HEK293 (cell line): ENCODE results near the gene OCSTAMP.

Experiments used
- CTCF ChIA-PET: fragments of 350-600 bp; formaldehyde crosslinking; extraction: SDS; loops from one replicate; lab custom pipeline; 2021; ENCODE audit warnings: antibody characterized with exemption; lab: Yijun Ruan, JAX
- POLR2A ChIA-PET: fragments of 300-600 bp; formaldehyde crosslinking; extraction: SDS; loops from one replicate; lab custom pipeline; 2020; ENCODE audit warnings: antibody characterized with exemption, inconsistent platforms; lab: Yijun Ruan, JAX
- H3K27ac ChIP-seq: fragments of 200-500 bp; sonication (Bioruptor generic); 2 replicates; pipeline ENCODE4 v1.5.1; 2014; ENCODE audit warnings: low read depth, low read length, control low read depth, inconsistent platforms; ENCODE audit errors: extremely low read depth
- H3K36me3 ChIP-seq, 2 experiments: fragments of 200-500 bp in 1 of 2; sonication (Bioruptor generic) in 1 of 2; 1 replicate in 1 of 2; 2 replicates in 1 of 2; pipeline ENCODE4 v1.5.1; 2014 to 2017; ENCODE audit warnings: inconsistent platforms in 2 of 2, low read length in 2 of 2; ENCODE audit not compliant: control insufficient read depth in 2 of 2, insufficient read depth in 1 of 2
- H3K4me1 ChIP-seq: fragments of 200-500 bp; sonication (Bioruptor generic); 2 replicates; pipeline ENCODE4 v1.5.1; 2014; ENCODE audit warnings: mild to moderate bottlenecking, low read length, inconsistent platforms; ENCODE audit not compliant: control insufficient read depth, insufficient read depth
- H3K4me3 ChIP-seq: 2 replicates; pipeline ENCODE4 v1.5.1; 2011; ENCODE audit warnings: low read depth, mild to moderate bottlenecking, control low read depth, low read length, moderate library complexity
- H3K9me3 ChIP-seq: fragments of 200-500 bp; sonication (Bioruptor generic); 2 replicates; pipeline ENCODE4 v1.5.1; 2014; ENCODE audit warnings: low read depth, low read length, inconsistent platforms; ENCODE audit not compliant: control insufficient read depth, insufficient read depth
- EGR2 ChIP-seq: fragments of 450-650 bp; formaldehyde crosslinking; IDR thresholded peaks from 2 replicates; pipeline ENCODE4 v1.5.1; 2016; ENCODE audit warnings: low read depth, missing biosample characterization, missing genetic modification characterization
- FEZF1 ChIP-seq: fragments of 450-650 bp; formaldehyde crosslinking; IDR thresholded peaks from 2 replicates; pipeline ENCODE4 v1.5.1; 2016; ENCODE audit warnings: missing biosample characterization, missing genetic modification characterization
- GLI4 ChIP-seq: fragments of 450-650 bp; formaldehyde crosslinking; IDR thresholded peaks from 2 replicates; pipeline ENCODE4 v1.5.1; 2016; ENCODE audit warnings: missing biosample characterization, missing genetic modification characterization
- HOXC10 ChIP-seq: sonication (generic); formaldehyde crosslinking; IDR thresholded peaks from 2 replicates; pipeline ENCODE4 v1.8.1; 2023; ENCODE audit warnings: mild to moderate bottlenecking, missing genetic modification reagents
- KLF9 ChIP-seq: fragments of 450-650 bp; formaldehyde crosslinking; IDR thresholded peaks from 2 replicates; pipeline ENCODE4 v1.5.1; 2016; ENCODE audit warnings: missing biosample characterization, missing genetic modification characterization, low read depth
- SP7 ChIP-seq: fragments of 450-650 bp; formaldehyde crosslinking; IDR thresholded peaks from 2 replicates; pipeline ENCODE4 v1.5.1; 2016; ENCODE audit warnings: missing biosample characterization, missing genetic modification characterization
- ZBTB21 ChIP-seq: fragments of 450-650 bp; formaldehyde crosslinking; IDR thresholded peaks from 2 replicates; pipeline ENCODE4 v1.5.1; 2017; ENCODE audit warnings: missing biosample characterization, missing genetic modification characterization
- ZNF112 ChIP-seq: fragments of 450-650 bp; formaldehyde crosslinking; IDR thresholded peaks from 2 replicates; pipeline ENCODE4 v1.5.0; 2017; ENCODE audit warnings: missing biosample characterization, missing genetic modification characterization
- ZNF175 ChIP-seq: fragments of 450-650 bp; formaldehyde crosslinking; IDR thresholded peaks from 2 replicates; pipeline ENCODE4 v1.5.1; 2016; ENCODE audit warnings: missing biosample characterization, missing genetic modification characterization
- ZNF19 ChIP-seq: fragments of 450-650 bp; formaldehyde crosslinking; IDR thresholded peaks from 2 replicates; pipeline ENCODE4; 2016; ENCODE audit warnings: missing biosample characterization, missing genetic modification characterization, low read depth
- ZNF248 ChIP-seq: fragments of 450-650 bp; formaldehyde crosslinking; IDR thresholded peaks from 2 replicates; pipeline ENCODE4 v1.5.1; 2017; ENCODE audit warnings: missing biosample characterization, missing genetic modification characterization
- ZNF266 ChIP-seq: fragments of 450-650 bp; formaldehyde crosslinking; IDR thresholded peaks from 2 replicates; pipeline ENCODE4 v1.5.1; 2016; ENCODE audit warnings: missing biosample characterization, missing genetic modification characterization, low read depth
- ZNF37A ChIP-seq: fragments of 450-650 bp; IDR thresholded peaks from 2 replicates; pipeline ENCODE4 v1.5.1; 2018; ENCODE audit warnings: missing biosample characterization, missing genetic modification characterization
- ZNF394 ChIP-seq: fragments of 450-650 bp; formaldehyde crosslinking; IDR thresholded peaks from 2 replicates; pipeline ENCODE4 v1.5.1; 2016; ENCODE audit warnings: missing biosample characterization, missing genetic modification characterization, mild to moderate bottlenecking, moderate library complexity, borderline replicate concordance
- ZNF426 ChIP-seq: fragments of 450-650 bp; formaldehyde crosslinking; IDR thresholded peaks from 2 replicates; pipeline ENCODE4 v1.5.1; 2017; ENCODE audit warnings: missing biosample characterization, missing genetic modification characterization, mild to moderate bottlenecking, inconsistent platforms, moderate library complexity
- ZNF560 ChIP-seq: fragments of 450-650 bp; formaldehyde crosslinking; IDR thresholded peaks from 2 replicates; pipeline ENCODE4 v1.5.1; 2017; ENCODE audit warnings: missing biosample characterization, missing genetic modification characterization, borderline replicate concordance
- ZNF610 ChIP-seq: fragments of 450-650 bp; formaldehyde crosslinking; IDR thresholded peaks from 2 replicates; pipeline ENCODE4 v1.5.1; 2016; ENCODE audit warnings: missing biosample characterization, missing genetic modification characterization, borderline replicate concordance
- ZNF626 ChIP-seq: fragments of 450-650 bp; sonication (Bioruptor Pico); formaldehyde crosslinking; IDR thresholded peaks from 2 replicates; pipeline ENCODE4 v1.5.1; 2018; ENCODE audit warnings: missing biosample characterization, missing genetic modification characterization, inconsistent platforms
- ZNF792 ChIP-seq: fragments of 450-650 bp; formaldehyde crosslinking; IDR thresholded peaks from 2 replicates; pipeline ENCODE4 v1.5.1; 2016; ENCODE audit warnings: missing biosample characterization, missing genetic modification characterization
- ZSCAN16 ChIP-seq: fragments of 450-650 bp; formaldehyde crosslinking; IDR thresholded peaks from 2 replicates; pipeline ENCODE4 v1.5.1; 2016; ENCODE audit warnings: missing biosample characterization, missing genetic modification characterization
- ZSCAN4 ChIP-seq: fragments of 450-650 bp; formaldehyde crosslinking; IDR thresholded peaks from 2 replicates; pipeline ENCODE4 v1.5.1; 2017; ENCODE audit warnings: missing biosample characterization, missing genetic modification characterization
- TF ChIP-seq, protein P1 (sequence below): fragments of 450-650 bp; formaldehyde crosslinking; IDR thresholded peaks from 2 replicates; pipeline ENCODE4 v1.5.1; 2016; ENCODE audit warnings: missing biosample characterization, missing genetic modification characterization
- TF ChIP-seq, protein P2 (sequence below): fragments of 450-650 bp; formaldehyde crosslinking; IDR thresholded peaks from 2 replicates; pipeline ENCODE4 v1.5.1; 2016; ENCODE audit warnings: missing biosample characterization, missing genetic modification characterization
- TF ChIP-seq, protein P3 (sequence below): fragments of 450-650 bp; formaldehyde crosslinking; IDR thresholded peaks from 2 replicates; pipeline ENCODE4 v1.5.1; 2016; ENCODE audit warnings: missing biosample characterization, missing genetic modification characterization

The OCSTAMP gene

DNA sequence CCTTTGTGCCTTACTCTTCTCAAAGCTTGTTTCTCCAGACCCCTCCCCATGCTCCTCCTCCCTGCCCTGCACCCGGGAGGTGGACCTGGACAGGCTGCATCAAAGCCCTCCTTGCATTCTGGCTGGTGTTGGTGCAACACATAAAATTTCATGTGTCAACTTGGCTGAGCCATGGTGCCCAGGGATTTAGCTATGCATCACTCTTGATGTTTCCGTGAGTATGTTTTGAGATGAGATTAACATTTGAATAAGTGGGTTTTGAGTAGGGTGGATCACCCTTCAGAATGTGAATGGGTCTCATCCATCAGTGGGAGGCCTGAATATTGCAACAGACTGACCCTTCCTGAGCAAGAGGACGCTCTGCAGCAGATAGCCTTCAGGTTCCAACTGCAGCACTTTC lies 4.4 kb upstream of the OCSTAMP start:
- CTCF ChIA-PET, result no interaction called here
- TF ChIP-seq ZNF37A (tag by site-specific recombination), result no peak
- no peak for TF ChIP-seq ZNF792
- TF ChIP-seq ZNF626, result no peak
- TF ChIP-seq ZSCAN16 (tag by site-specific recombination), result no peak
- TF ChIP-seq ZNF426 (tag by site-specific recombination), result no peak
- TF ChIP-seq ZNF394, result no peak
- no peak for TF ChIP-seq ZNF19 (tag by site-specific recombination)
- TF ChIP-seq ZNF248 (tag by site-specific recombination), result no peak
- TF ChIP-seq ZNF175 (tag by site-specific recombination), result no peak
- TF ChIP-seq ZNF560 (tag by site-specific recombination), result no peak
- TF ChIP-seq, protein P1, sequence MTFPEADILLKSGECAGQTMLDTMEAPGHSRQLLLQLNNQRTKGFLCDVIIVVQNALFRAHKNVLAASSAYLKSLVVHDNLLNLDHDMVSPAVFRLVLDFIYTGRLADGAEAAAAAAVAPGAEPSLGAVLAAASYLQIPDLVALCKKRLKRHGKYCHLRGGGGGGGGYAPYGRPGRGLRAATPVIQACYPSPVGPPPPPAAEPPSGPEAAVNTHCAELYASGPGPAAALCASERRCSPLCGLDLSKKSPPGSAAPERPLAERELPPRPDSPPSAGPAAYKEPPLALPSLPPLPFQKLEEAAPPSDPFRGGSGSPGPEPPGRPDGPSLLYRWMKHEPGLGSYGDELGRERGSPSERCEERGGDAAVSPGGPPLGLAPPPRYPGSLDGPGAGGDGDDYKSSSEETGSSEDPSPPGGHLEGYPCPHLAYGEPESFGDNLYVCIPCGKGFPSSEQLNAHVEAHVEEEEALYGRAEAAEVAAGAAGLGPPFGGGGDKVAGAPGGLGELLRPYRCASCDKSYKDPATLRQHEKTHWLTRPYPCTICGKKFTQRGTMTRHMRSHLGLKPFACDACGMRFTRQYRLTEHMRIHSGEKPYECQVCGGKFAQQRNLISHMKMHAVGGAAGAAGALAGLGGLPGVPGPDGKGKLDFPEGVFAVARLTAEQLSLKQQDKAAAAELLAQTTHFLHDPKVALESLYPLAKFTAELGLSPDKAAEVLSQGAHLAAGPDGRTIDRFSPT, result no peak
- TF ChIP-seq HOXC10 (CRISPR knock-in tag), result no peak
- TF ChIP-seq, all 188 proteins: peak for 0
- H3K4me3 ChIP-seq, result no peak overlapping the region
- 0 out of 2 replicates have a peak, but pooled peaks cover 2% of the 10 kb centered on the region for H3K4me1 ChIP-seq
- no peak overlapping the region for H3K27ac ChIP-seq
- H3K36me3 ChIP-seq, result no peaks in the 10 kb centered on the region
- H3K9me3 ChIP-seq, result no peaks in the 10 kb centered on the region
- POLR2A ChIA-PET, result no interaction called here

DNA sequence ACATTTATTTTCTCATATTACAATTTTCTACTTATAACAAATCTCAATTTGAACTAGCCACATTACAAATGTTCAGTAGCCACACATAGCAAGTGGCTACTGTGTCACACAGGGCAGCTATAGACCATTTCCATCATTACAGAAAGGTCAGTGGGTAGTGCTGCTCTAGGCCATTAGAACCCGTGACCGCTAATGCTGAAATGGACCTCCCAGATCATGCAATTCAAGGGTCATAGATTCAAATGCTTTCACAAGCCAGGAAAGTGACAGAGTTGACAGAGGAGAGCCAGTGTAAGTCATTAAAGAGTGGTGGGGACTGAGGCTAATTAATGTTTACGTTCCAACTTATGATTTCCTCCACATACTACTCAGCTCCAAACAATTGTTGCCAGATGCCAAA lies 3.5 kb upstream of the OCSTAMP start:
- no peak for TF ChIP-seq FEZF1 (tag by site-specific recombination)
- TF ChIP-seq, protein P2, sequence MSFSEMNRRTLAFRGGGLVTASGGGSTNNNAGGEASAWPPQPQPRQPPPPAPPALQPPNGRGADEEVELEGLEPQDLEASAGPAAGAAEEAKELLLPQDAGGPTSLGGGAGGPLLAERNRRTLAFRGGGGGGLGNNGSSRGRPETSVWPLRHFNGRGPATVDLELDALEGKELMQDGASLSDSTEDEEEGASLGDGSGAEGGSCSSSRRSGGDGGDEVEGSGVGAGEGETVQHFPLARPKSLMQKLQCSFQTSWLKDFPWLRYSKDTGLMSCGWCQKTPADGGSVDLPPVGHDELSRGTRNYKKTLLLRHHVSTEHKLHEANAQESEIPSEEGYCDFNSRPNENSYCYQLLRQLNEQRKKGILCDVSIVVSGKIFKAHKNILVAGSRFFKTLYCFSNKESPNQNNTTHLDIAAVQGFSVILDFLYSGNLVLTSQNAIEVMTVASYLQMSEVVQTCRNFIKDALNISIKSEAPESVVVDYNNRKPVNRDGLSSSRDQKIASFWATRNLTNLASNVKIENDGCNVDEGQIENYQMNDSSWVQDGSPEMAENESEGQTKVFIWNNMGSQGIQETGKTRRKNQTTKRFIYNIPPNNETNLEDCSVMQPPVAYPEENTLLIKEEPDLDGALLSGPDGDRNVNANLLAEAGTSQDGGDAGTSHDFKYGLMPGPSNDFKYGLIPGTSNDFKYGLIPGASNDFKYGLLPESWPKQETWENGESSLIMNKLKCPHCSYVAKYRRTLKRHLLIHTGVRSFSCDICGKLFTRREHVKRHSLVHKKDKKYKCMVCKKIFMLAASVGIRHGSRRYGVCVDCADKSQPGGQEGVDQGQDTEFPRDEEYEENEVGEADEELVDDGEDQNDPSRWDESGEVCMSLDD (tag by site-specific recombination), result no peak
- no peak for TF ChIP-seq SP7 (tag by site-specific recombination)
- no peak for TF ChIP-seq ZNF610 (tag by site-specific recombination)
- no peak for TF ChIP-seq ZSCAN4 (tag by site-specific recombination)
- no peak for TF ChIP-seq KLF9 (tag by site-specific recombination)
- TF ChIP-seq, protein P3, sequence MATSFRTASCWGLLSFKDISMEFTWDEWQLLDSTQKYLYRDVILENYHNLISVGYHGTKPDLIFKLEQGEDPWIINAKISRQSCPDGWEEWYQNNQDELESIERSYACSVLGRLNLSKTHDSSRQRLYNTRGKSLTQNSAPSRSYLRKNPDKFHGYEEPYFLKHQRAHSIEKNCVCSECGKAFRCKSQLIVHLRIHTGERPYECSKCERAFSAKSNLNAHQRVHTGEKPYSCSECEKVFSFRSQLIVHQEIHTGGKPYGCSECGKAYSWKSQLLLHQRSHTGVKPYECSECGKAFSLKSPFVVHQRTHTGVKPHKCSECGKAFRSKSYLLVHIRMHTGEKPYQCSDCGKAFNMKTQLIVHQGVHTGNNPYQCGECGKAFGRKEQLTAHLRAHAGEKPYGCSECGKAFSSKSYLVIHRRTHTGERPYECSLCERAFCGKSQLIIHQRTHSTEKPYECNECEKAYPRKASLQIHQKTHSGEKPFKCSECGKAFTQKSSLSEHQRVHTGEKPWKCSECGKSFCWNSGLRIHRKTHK (tag by site-specific recombination), result no peak
- TF ChIP-seq EGR2 (tag by site-specific recombination), result no peak
- no peak for TF ChIP-seq GLI4 (tag by site-specific recombination)
- no peak for TF ChIP-seq ZBTB21 (tag by site-specific recombination)
- no peak for TF ChIP-seq ZNF112
- no peak for TF ChIP-seq ZNF266 (tag by site-specific recombination)
- TF ChIP-seq, all 188 proteins: peak for 0
- no peak overlapping the region for H3K4me3 ChIP-seq
- no peak overlapping the region for H3K27ac ChIP-seq
- ChIA-PET POLR2A (no interaction called here), CTCF (interaction anchor here (2.3 kb wide), 1 partner anchor 8 kb away, joined by 10 read pairs; no protein-coding TSS in a partner anchor)
- no peaks in the 10 kb centered on the region for H3K36me3 ChIP-seq
- 0 out of 2 replicates have a peak, but pooled peaks cover 2% of the 10 kb centered on the region for H3K4me1 ChIP-seq
- H3K9me3 ChIP-seq, result no peaks in the 10 kb centered on the region
